ENCODE data around the gene CTNNBIP1. TPM values are rescaled to one million over a fixed set of nuclear protein-coding genes. Genes with fewer than 3 reads are reported as not detected.

The CTNNBIP1 gene
- total RNA-seq, 1 experiment from 2014 or later = 44.4 TPM

- peaks cover 9% of the 10 kb centered on the region; the same call in 1 of the 2 replicates for H3K4me1 ChIP-seq (ENCODE audit: insufficient read depth, low read length)
- no peak for TF ChIP-seq CTCF (conservative IDR thresholded peaks at IDR 0.05)
- H2BK20ac ChIP-seq (ENCODE audit: low read depth, low read length, poor library complexity, severe bottlenecking) = no peak overlapping the region
- no peaks in the 10 kb centered on the region for H3K27me3 Mint-ChIP-seq (ENCODE audit: low read depth)
- H3K14ac ChIP-seq (ENCODE audit: insufficient read depth, low read length) = no peak overlapping the region
- H2BK12ac ChIP-seq (ENCODE audit: insufficient read length, low read depth, low read length) = no peak overlapping the region
- no peak overlapping the region for H3K4me2 ChIP-seq (ENCODE audit: insufficient read depth, insufficient read length, low read length)
- no peak overlapping the region for H2BK120ac ChIP-seq (ENCODE audit: low read depth, low read length, poor library complexity, severe bottlenecking)
- no peak overlapping the region for H3K9ac ChIP-seq (ENCODE audit: extremely low read depth, insufficient read length, low read length)
- H3K79me1 ChIP-seq (ENCODE audit: insufficient read depth, low read depth, low read length, poor library complexity, severe bottlenecking) = no peaks in the 10 kb centered on the region
- no peak overlapping the region for H3K23ac ChIP-seq (ENCODE audit: insufficient read length, low read depth, low read length)
- H3K18ac ChIP-seq (ENCODE audit: insufficient read length, low read depth, low read length) = no peak overlapping the region
- H2BK5ac ChIP-seq (ENCODE audit: insufficient read length, low read length) = no peak overlapping the region
- peak overlapping the region; percentile 90 to 97 (median 91) for H3K27ac Mint-ChIP-seq
- H2AK5ac ChIP-seq (ENCODE audit: insufficient read length, low read length) = no peak overlapping the region
- no peak overlapping the region for H3K27ac ChIP-seq (ENCODE audit: insufficient read length, low read depth, low read length)
- no peak overlapping the region for H2BK15ac ChIP-seq (ENCODE audit: low read depth, low read length)
- no peaks in the 10 kb centered on the region for H4K20me1 ChIP-seq (ENCODE audit: control insufficient read depth, insufficient read depth, insufficient read length)
- H3T11ph ChIP-seq (ENCODE audit: low read length) = no peak overlapping the region
- H3K9me3 Mint-ChIP-seq = no peaks in the 10 kb centered on the region
- no peak overlapping the region; a peak in 1 of 5 replicates for H3K4me3 Mint-ChIP-seq
- no peaks in the 10 kb centered on the region for H3K23me2 ChIP-seq (ENCODE audit: insufficient read length, low read depth, low read length, poor library complexity, severe bottlenecking)
- H3K56ac ChIP-seq (ENCODE audit: insufficient read length, low read depth, low read length) = no peak overlapping the region
- H3K79me2 ChIP-seq (ENCODE audit: insufficient read depth, low read length) = no peaks in the 10 kb centered on the region
- H4K91ac ChIP-seq (ENCODE audit: insufficient read length, low read depth, low read length) = no peak overlapping the region
- H3K36me3 Mint-ChIP-seq (ENCODE audit: insufficient read depth in 1 of 3, low read depth in 3 of 3) = peaks cover 0 to 2% (median 0%) of the 10 kb centered on the region in 3 experiments; a peak in 1 of 7 replicates
- DNase-seq = no peak
- no peaks in the 10 kb centered on the region for H3K27me3 ChIP-seq (ENCODE audit: insufficient read depth, low read length)
- no peaks in the 10 kb centered on the region for H3K9me3 ChIP-seq (ENCODE audit: control insufficient read depth, low read depth, low read length)
- H3K4ac ChIP-seq (ENCODE audit: low read depth, low read length) = no peak overlapping the region
- H3K4me1 Mint-ChIP-seq = peaks cover 40 to 45% of the 10 kb centered on the region in 2 experiments
- no CpG with 5 or more reads among the region's 6 CpGs for WGBS (ENCODE audit: extremely low coverage, insufficient read length, low lambda C conversion rate)
- no peak overlapping the region for H4K5ac ChIP-seq (ENCODE audit: insufficient read length, low read depth, low read length)
- H2AFZ ChIP-seq (ENCODE audit: low read length) = no peak overlapping the region
- no peak overlapping the region for H4K8ac ChIP-seq (replicated peaks; ENCODE audit: insufficient read length, low read depth, low read length)
These were observed 19.8 kb downstream of the CTNNBIP1 start for GRCh38 chr1:9890224-9890731.
